ENCODE measurements around the gene RARRES1.

RARRES1 gene

GRCh38 chr3:158680861-158681260 lies 51.4 kb downstream of the RARRES1 start:
- DNase-seq: no peak

GRCh38 chr3:158679547-158680000 lies 52.7 kb downstream of the RARRES1 start:
- no peak for DNase-seq

- DNase-seq: no peak
Measured at GRCh38 chr3:158678687-158679086, 53.6 kb downstream of the RARRES1 start.

- peak; percentile 83 for DNase-seq
Measured at GRCh38 chr3:158672215-158673176, 59.8 kb downstream of the RARRES1 start, which contains the start of gene LXN. Gene LXN (minus strand): TSS chr3:158672648. CDS start chr3:158672478, 170 bp downstream.

- no peak for DNase-seq
Measured at GRCh38 chr3:158671821-158672214, 60.4 kb downstream of the RARRES1 start.

GRCh38 chr3:158668506-158668905 lies 63.8 kb downstream of the RARRES1 start:
- no peak for DNase-seq

- DNase-seq: no peak
Measured at GRCh38 chr3:158666416-158666815, 65.8 kb downstream of the RARRES1 start.

GRCh38 chr3:158663832-158664231 lies 68.4 kb downstream of the RARRES1 start:
- no peak for DNase-seq

GRCh38 chr3:158663246-158663645 lies 69.0 kb downstream of the RARRES1 start:
- DNase-seq: no peak

- DNase-seq: no peak
Measured at GRCh38 chr3:158660711-158661110, 71.5 kb downstream of the RARRES1 start.

GRCh38 chr3:158659454-158660237 lies 72.6 kb downstream of the RARRES1 start:
- DNase-seq: peak; percentile 65

GRCh38 chr3:158658889-158659288 lies 73.4 kb downstream of the RARRES1 start:
- DNase-seq: no peak

GRCh38 chr3:158652463-158652862 lies 79.8 kb downstream of the RARRES1 start:
- no peak for DNase-seq

GRCh38 chr3:158651192-158651591 lies 81.1 kb downstream of the RARRES1 start:
- DNase-seq: no peak

GRCh38 chr3:158649791-158650190 lies 82.5 kb downstream of the RARRES1 start:
- DNase-seq: no peak
